GM23338 (cell line): Measurements from ENCODE around the gene UBE2D4. TPM values are rescaled to one million over a fixed set of nuclear protein-coding genes. Genes with fewer than 3 reads are reported as not detected.

ENCODE experiments used
- ATAC-seq: fragments of 200-7000 bp; cut with Tn5 transposase; 3 replicates; pipeline ENCODE4 v1.9.1; 2020
- DNase-seq: peaks from one replicate; pipeline ENCODE4 v3.0.0-alpha.2; 2015; ENCODE audit warnings: low spot score
- H2AFZ ChIP-seq: fragments of 200-600 bp; sonication (generic); 2 replicates; pipeline ENCODE4 v1.8.0; 2016; ENCODE audit warnings: antibody characterized with exemption, mild to moderate bottlenecking, moderate library complexity
- H3F3A ChIP-seq: fragments of 200-600 bp; sonication (generic); replicated peaks from 2 replicates; pipeline ENCODE4 v1.8.0; 2017; ENCODE audit warnings: antibody characterized with exemption, mixed run types, low read depth
- H3K27ac ChIP-seq: fragments of 200-600 bp; sonication (generic); 2 replicates; pipeline ENCODE4 v1.6.1; 2016; ENCODE audit warnings: low read depth
- H3K27me3 ChIP-seq: fragments of 200-600 bp; sonication (generic); 2 replicates; pipeline ENCODE4 v1.8.0; 2016; ENCODE audit warnings: mild to moderate bottlenecking, mixed run types, moderate library complexity; ENCODE audit not compliant: insufficient read depth
- H3K36me3 ChIP-seq: fragments of 200-600 bp; sonication (generic); 2 replicates; pipeline ENCODE4 v1.8.0; 2016; ENCODE audit warnings: mild to moderate bottlenecking; ENCODE audit not compliant: insufficient read depth
- H3K4me1 ChIP-seq: fragments of 200-600 bp; sonication (generic); 2 replicates; pipeline ENCODE4 v1.8.0; 2016; ENCODE audit warnings: mild to moderate bottlenecking, moderate library complexity; ENCODE audit not compliant: insufficient read depth
- H3K4me2 ChIP-seq: fragments of 200-600 bp; sonication (generic); 2 replicates; pipeline ENCODE4 v1.7.1; 2017; ENCODE audit warnings: mixed run types
- H3K4me3 ChIP-seq: fragments of 200-600 bp; sonication (generic); 2 replicates; pipeline ENCODE4 v1.6.1; 2016; ENCODE audit warnings: mixed run types
- H3K79me2 ChIP-seq: fragments of 200-600 bp; sonication (generic); replicated peaks from 2 replicates; pipeline ENCODE4 v1.8.0; 2017; ENCODE audit warnings: mild to moderate bottlenecking; ENCODE audit not compliant: insufficient read depth
- H3K9me2 ChIP-seq: fragments of 200-600 bp; sonication (generic); 2 replicates; pipeline ENCODE4 v1.8.0; 2017; ENCODE audit not compliant: insufficient read depth
- H4K20me1 ChIP-seq: fragments of 200-600 bp; sonication (generic); replicated peaks from 2 replicates; pipeline ENCODE4 v1.8.0; 2017; ENCODE audit warnings: mild to moderate bottlenecking; ENCODE audit not compliant: insufficient read depth
- H3K27ac Mint-ChIP-seq: 2 replicates; pipeline ENCODE4 v1.8.0; 2020; ENCODE audit warnings: inconsistent platforms, mild to moderate bottlenecking, moderate library complexity, mixed read lengths
- H3K27me3 Mint-ChIP-seq: 3 replicates; pipeline ENCODE4 v1.8.0; 2022; ENCODE audit warnings: low read depth, mild to moderate bottlenecking, moderate library complexity, mixed read lengths, inconsistent platforms; ENCODE audit not compliant: insufficient read depth, poor library complexity
- H3K36me3 Mint-ChIP-seq: 3 replicates; pipeline ENCODE4 v1.8.0; 2021; ENCODE audit warnings: low read depth, mild to moderate bottlenecking, inconsistent platforms, moderate library complexity, mixed read lengths
- H3K4me1 Mint-ChIP-seq: 3 replicates; pipeline ENCODE4 v1.8.0; 2020; ENCODE audit warnings: mild to moderate bottlenecking, inconsistent platforms, mixed read lengths
- H3K4me3 Mint-ChIP-seq: 3 replicates; pipeline ENCODE4 v1.8.0; 2021; ENCODE audit warnings: moderate library complexity, mild to moderate bottlenecking, inconsistent platforms, mixed read lengths
- H3K9me3 Mint-ChIP-seq: 3 replicates; pipeline ENCODE4 v1.8.0; 2020; ENCODE audit warnings: moderate library complexity, mild to moderate bottlenecking, inconsistent platforms, mixed read lengths
- CTCF ChIP-seq, 2 experiments: fragments of 200-600 bp in 1 of 2; sonication (generic) in 1 of 2; conservative IDR thresholded peaks; 2 replicates each; pipeline versions ENCODE4 v1.5.1 to v1.6.1; 2016 to 2017; ENCODE audit warnings: antibody characterized with exemption in 2 of 2, low read depth in 2 of 2, mild to moderate bottlenecking in 2 of 2, moderate library complexity in 1 of 2
- ETS1 ChIP-seq: IDR thresholded peaks from 2 replicates; pipeline ENCODE4 v1.6.1; 2016; ENCODE audit warnings: antibody characterized with exemption
- EZH2phosphoT487 ChIP-seq: fragments of 200-600 bp; sonication (generic); IDR thresholded peaks from one replicate; pipeline ENCODE4 v1.8.1; 2018; ENCODE audit warnings: antibody characterized with exemption; ENCODE audit not compliant: unreplicated experiment
- REST ChIP-seq: IDR thresholded peaks from one replicate; pipeline ENCODE4 v1.6.1; 2018; ENCODE audit warnings: antibody characterized with exemption; ENCODE audit not compliant: unreplicated experiment
- STAT1 ChIP-seq: IDR thresholded peaks from one replicate; pipeline ENCODE4 v1.6.1; 2016; ENCODE audit warnings: antibody characterized with exemption; ENCODE audit not compliant: unreplicated experiment
- ZNF114 ChIP-seq: fragments of 250-450 bp; sonication (Bioruptor Pico); IDR thresholded peaks from 2 replicates; pipeline ENCODE4 v1.5.0; 2020; ENCODE audit warnings: mild to moderate bottlenecking, moderate library complexity
- ZNF331 ChIP-seq: fragments of 250-450 bp; sonication (Bioruptor Pico); IDR thresholded peaks from 2 replicates; pipeline ENCODE4 v1.5.0; 2020; ENCODE audit warnings: low read depth, mild to moderate bottlenecking, moderate library complexity
- polyA plus RNA-seq: library from polyadenylated mRNA; unstranded; fragments of >200 nt; fragmentation: Nextera tagmentation; extraction: Ambion mirVana; gene quantifications from 2 replicates; pipeline ENCODE4 v1.2.1, GENCODE V29; 2016
- total RNA-seq: library from RNA; depleted of rRNA; stranded (reverse); fragments of >200 nt; shearing (Covaris generic); gene quantifications from 2 replicates; pipeline ENCODE4 v1.2.3, GENCODE V29; 2014

UBE2D4 gene
- total and polyA plus RNA-seq, 2 experiments from 2014 or later, result 5.8 to 8.4 TPM

GRCh38 chr7:43884209-43884608 lies 42.0 kb upstream of the UBE2D4 start (continued):
- no peak for TF ChIP-seq STAT1

GRCh38 chr7:43884617-43885016 lies 41.6 kb upstream of the UBE2D4 start:
- H3K27ac ChIP-seq, result no peak overlapping the region
- TF ChIP-seq ZNF331 (CRISPR knock-in tag), result no peak
- TF ChIP-seq EZH2phosphoT487, result no peak
- no peak for TF ChIP-seq ETS1
- TF ChIP-seq ZNF114 (CRISPR knock-in tag), result no peak
- TF ChIP-seq CTCF (conservative IDR thresholded peaks at IDR 0.05; ENCODE audit: low read depth in 2 of 2), result no peak
- no peak for TF ChIP-seq REST
- Mint-ChIP-seq H3K4me3 (no peak overlapping the region), H3K27me3 (no peaks in the 10 kb centered on the region), H3K36me3 (peaks cover 14% of the 10 kb centered on the region; the same call in 2 of the 3 replicates), H3K4me1 (peaks cover 16% of the 10 kb centered on the region), H3K9me3 (no peaks in the 10 kb centered on the region), H3K27ac (no peak overlapping the region)
- H3K4me3 ChIP-seq, result no peak overlapping the region
- H3K27me3 ChIP-seq, result no peaks in the 10 kb centered on the region
- H3K36me3 ChIP-seq, result no peaks in the 10 kb centered on the region
- peaks cover 7% of the 10 kb centered on the region; the same call in 1 of the 2 replicates for H3K4me1 ChIP-seq
- no peak overlapping the region for H3K4me2 ChIP-seq
- no peaks in the 10 kb centered on the region for H3K9me2 ChIP-seq
- H4K20me1 ChIP-seq, result peaks cover 10% of the 10 kb centered on the region; the same call in 1 of the 2 replicates
- no peaks in the 10 kb centered on the region for H3F3A ChIP-seq
- no peak for ATAC-seq
- peaks cover 6% of the 10 kb centered on the region for H3K79me2 ChIP-seq
- no peak overlapping the region for H2AFZ ChIP-seq
- no peak for DNase-seq
